ENCODE data around the gene TWF2.
"Not testable (repeated sequence)": the region's sequence is repeated elsewhere in the genome, so short reads cannot be mapped to it uniquely, and the experiment has no call there.

The TWF2 gene

GRCh38 chr3:52238761-52239701, at the start of gene TWF2:
TSS of gene TWF2 (minus strand) at chr3:52239158. CDS start at chr3:52239016, 142 bp downstream.
- peak; percentile 28 for DNase-seq

GRCh38 chr3:52288674-52289073, 49.7 kb upstream of the TWF2 start:
- DNase-seq = no peak

- peak; percentile 64 for DNase-seq
These were observed 47.8 kb upstream of the TWF2 start for GRCh38 chr3:52286777-52287110.

GRCh38 chr3:52284051-52284450, 45.1 kb upstream of the TWF2 start:
- not testable (repeated sequence) for DNase-seq

- DNase-seq = no peak
These were observed 44.3 kb upstream of the TWF2 start for GRCh38 chr3:52283306-52283705.

- no peak for DNase-seq
These were observed 43.2 kb upstream of the TWF2 start for GRCh38 chr3:52281981-52282801.

GRCh38 chr3:52280050-52280461, 41.1 kb upstream of the TWF2 start:
- no peak for DNase-seq

- DNase-seq = no peak
These were observed 40.6 kb upstream of the TWF2 start for GRCh38 chr3:52279596-52279995.

- DNase-seq = peak; percentile 93
These were observed 39.6 kb upstream of the TWF2 start, which contains the start of gene WDR82 for GRCh38 chr3:52278510-52279069. TSS of gene WDR82 (minus strand) at chr3:52278649. CDS start at chr3:52278361, 288 bp downstream.

GRCh38 chr3:52277972-52278509, 39.1 kb upstream of the TWF2 start:
- DNase-seq = no peak

GRCh38 chr3:52277071-52277964, 38.4 kb upstream of the TWF2 start:
- peak; percentile 50 for DNase-seq

- DNase-seq = not testable (repeated sequence)
These were observed 35.8 kb upstream of the TWF2 start for GRCh38 chr3:52274781-52275180.

- no peak for DNase-seq
These were observed 33.9 kb upstream of the TWF2 start for GRCh38 chr3:52272831-52273230.

GRCh38 chr3:52272172-52272571, 33.2 kb upstream of the TWF2 start:
- DNase-seq = not testable (repeated sequence)

- no peak for DNase-seq
These were observed 31.3 kb upstream of the TWF2 start for GRCh38 chr3:52270252-52270754.

- DNase-seq = no peak
These were observed 30.8 kb upstream of the TWF2 start for GRCh38 chr3:52269776-52270175.

GRCh38 chr3:52268036-52268435, 29.1 kb upstream of the TWF2 start:
- no peak for DNase-seq

- no peak for DNase-seq
These were observed 26.4 kb upstream of the TWF2 start for GRCh38 chr3:52265387-52265786.

- no peak for DNase-seq
These were observed 23.5 kb upstream of the TWF2 start for GRCh38 chr3:52262447-52262846.

GRCh38 chr3:52259448-52259847, 20.5 kb upstream of the TWF2 start:
- DNase-seq = no peak

GRCh38 chr3:52259035-52259434, 20.1 kb upstream of the TWF2 start:
- no peak for DNase-seq

GRCh38 chr3:52257911-52258310, 19.0 kb upstream of the TWF2 start:
- DNase-seq = no peak
